GM18907 (cell line): ENCODE measurements around the gene ACCSL.

Source experiments
- ATAC-seq: cut with Tn5 transposase; IDR thresholded peaks from one replicate; pipeline ENCODE4 v1.9.1; 2021; ENCODE audit warnings: mild to moderate bottlenecking, moderate library complexity; ENCODE audit not compliant: unreplicated experiment

Gene ACCSL

DNA sequence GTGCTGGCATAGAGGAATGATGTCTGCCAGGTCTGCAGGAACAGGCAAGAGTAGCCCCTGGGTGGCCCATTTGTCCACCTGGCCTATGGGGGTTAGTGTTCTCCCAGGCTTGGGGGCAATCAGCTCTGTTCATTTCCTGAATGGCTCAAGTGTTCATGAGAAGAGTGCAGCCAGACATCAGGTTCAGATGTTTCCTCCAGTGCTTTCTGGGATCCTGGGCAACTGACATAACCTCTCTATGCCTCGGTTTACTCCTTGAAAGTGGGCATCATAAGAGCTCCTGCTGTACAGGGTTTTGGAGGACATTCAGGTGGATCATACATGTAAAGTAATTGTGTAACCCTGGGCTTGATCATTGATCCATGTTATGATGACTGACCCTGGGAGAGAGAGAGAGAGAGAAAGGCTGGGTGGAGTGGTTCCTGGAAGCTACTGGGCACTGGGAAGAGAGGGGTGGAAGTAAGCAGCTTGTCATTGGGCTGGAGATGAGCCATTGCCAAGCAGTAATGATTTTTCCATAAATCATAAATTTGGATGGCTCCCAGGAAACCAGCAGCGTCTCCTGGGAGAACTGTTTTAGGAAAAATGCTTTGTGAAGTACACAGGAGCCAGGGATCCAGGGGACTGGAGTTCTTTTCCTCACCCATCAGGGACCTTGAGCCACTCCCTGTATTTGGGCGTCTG lies 30.2 kb upstream of the ACCSL start:
- no peak for ATAC-seq

DNA sequence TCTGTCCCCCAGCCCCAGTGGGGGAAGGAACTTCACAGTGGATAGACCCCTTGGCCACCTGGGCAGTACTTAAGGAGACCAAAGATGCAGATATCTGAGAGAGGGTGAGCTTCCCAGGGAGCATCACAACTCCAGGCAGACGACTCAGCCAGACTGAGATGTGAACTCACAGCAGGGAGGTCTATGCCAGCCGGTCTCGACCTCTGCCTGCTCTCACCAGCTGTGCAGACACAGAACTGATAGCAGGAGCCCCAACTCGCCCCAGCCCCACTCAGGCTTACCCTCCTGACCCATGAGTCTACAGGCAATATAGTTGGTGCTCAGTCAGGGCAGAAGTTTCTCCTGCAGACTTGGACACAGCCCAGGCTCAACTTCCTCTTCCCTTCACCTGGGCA lies 29.7 kb upstream of the ACCSL start:
- ATAC-seq, result no peak

DNA sequence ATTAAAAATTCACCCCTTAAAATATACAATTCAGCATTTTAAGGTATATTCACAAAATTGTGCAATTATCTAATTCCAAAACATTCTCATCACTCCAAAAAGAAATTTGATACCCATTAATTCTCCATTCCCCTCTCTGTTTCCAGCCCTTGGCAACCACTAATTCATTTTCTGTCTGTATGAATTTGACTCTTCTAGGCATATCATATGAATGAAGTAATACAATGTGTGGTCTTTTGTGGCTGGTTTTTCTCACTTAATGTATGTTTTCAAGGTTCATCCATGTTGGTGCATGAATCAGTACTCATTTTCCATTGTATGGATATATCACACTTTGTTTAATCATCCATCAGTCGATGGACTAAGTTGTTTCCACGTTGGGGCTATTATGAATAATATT lies 29.0 kb upstream of the ACCSL start:
- no peak for ATAC-seq

DNA sequence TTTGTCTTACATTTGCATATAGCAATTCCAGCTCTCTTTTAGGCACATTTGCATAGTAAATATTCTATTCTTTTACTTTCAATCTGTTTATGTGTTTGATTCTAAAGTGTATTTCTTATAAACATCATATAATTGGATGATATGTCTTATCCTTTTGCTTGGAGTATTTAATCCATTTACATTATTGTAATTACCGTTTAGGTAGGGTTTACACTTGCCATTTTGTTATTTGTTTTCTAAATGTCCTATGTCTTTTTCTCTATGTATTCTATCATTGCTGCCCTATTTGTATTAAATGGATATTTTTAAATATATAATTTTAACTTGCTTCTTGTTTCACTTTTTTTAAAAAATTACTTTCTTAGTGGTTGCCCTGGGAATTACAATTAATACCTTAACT lies 22.8 kb upstream of the ACCSL start:
- no peak for ATAC-seq

DNA sequence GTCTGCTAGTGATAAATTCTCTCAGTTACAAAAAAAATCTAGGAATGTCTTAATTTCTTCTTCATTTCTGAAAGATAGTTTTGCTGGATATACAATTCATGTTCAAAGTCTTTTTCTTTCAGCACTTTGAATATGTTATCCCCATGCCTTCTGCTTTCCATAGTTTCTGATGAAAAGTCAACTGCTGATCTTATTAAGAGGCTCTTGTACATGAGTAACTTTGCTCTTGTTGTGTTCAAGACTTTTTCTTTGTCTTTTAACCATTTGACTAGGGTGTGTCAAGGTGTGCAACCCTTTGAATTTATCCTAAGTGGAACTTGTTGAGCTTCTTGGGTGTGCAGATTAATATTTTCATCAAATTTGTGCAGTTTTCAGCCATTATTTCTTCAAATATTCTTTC lies 22.1 kb upstream of the ACCSL start:
- no peak for ATAC-seq

DNA sequence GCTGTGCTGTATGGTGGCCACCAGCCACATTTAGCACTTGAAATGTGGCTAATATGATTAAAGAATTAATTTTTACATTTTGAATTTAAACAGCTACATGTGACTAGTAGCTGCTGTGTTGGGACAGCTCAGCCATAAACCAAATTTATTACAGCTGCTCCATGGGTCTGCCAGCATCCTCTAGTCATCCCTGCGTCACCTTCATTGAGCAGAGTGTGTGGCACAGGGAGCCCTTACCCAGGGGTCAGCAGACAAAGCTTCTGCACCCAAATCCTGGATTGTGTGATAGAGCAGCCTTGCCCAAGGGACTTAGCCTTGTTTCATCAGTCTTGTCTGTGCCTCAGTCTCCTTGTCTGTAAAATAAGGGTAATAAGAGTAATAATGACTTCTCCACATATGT lies 19.4 kb upstream of the ACCSL start:
- no peak for ATAC-seq

DNA sequence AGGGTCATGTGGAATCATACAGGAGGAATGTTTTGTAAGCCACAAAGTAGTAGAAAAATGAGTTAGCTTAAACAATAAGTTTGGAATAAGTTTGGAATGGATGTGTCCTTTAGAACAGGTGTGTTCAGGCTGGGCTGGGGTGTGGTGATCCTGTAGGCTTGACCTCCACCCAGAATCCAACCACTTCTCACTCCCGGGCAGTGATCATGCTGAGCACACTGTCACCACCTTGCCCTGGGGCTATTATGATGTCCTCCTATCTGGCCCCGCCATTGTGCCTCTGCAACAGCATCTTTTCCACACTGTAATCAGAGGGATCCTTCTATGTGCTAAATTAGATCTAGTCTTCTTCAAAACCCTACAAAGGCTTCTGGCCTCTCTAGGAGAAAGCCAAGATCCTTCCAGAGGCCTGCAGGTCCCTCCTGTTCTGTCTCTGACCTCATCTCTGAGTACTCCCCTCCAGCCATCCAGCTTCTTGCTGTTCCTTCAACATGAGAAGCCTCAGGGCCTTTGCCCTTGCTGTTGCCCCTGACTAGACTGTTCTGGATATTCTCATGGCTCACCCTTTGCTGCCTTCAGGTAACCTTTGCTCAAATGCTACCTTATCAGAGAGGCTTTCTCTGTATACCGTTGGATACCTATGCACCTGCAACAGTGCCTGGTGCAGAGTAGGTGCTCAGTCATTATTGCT lies 18.8 kb upstream of the ACCSL start:
- ATAC-seq, result no peak

DNA sequence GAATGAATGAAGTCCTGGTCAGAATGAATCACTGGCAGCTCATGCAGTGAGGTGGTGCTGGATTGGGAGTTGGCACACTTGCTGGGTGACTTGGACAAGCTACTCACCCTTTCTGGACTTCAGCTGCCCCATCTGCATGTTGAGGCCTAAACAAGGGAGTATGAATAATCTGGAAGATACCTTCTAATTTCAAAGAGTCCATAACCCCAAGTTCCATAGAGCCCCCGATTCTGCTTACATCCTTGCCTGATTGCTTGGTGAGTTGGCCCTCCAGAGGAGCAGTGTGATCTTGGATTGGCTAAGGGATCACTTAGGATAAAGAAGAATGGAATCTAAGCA lies 18.3 kb upstream of the ACCSL start:
- no peak for ATAC-seq

DNA sequence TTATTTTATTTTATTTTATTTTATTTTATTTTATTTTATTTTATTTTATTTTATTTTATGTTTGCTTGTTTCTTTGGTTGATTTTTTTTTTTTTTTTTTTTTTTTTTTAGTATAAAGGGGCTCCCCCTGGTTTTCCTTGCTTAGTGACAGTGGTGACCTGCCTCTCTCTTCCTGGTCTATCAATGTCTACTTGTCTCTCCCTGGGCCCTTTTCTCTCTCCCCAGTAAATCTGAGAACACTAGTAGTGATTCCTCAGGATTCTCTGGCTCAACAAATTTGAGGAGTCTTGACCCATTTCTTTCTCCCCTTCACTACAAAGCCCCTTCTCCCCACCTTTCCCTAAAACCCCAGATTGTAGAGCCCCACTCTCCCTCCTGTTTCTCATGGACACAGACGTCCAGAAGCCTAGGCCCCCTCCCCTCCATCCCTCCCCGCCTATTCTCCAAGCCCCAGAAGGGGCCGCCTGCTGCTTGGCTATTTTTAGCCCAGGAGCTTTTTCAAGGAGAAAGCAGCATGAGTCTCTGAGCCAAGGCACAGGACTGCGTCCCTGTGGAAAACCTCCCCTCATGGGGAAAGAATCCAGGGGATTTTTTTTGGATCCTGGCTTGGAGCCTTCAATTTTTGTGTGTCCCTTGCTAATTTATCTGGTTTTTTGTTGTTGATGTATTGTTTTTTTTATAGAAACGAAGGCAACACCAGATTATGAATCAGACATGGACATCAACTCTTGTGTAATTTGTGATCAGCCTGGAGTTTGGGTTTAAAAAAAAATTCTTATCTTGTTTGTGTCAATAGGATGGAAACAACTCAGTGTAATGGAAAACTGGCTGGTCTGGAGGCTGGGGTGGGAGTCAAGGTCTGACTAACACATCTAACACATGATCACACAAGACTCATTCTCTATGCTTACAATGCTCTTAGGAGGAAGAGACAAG lies 17.5 kb upstream of the ACCSL start:
- no peak for ATAC-seq

DNA sequence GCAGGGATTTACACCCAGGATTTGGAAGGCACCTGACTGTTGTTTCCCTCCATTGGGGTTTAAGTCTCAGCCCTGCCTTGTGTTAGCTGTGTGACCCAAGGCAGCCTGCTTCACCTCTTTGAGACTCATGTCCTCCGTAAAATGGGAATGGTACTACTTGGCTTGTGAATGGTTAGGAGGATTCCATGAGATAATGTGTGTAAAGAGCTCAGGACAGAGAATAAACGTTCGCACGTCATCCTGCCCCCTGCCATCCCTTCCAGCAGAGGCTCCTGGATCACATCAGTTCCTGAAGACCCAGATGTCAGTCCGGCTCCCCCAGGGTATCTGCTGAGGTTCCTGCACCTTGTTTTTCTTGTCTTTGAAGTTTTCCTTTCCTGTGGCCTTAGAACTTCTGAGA lies 16.8 kb upstream of the ACCSL start:
- ATAC-seq, result no peak

DNA sequence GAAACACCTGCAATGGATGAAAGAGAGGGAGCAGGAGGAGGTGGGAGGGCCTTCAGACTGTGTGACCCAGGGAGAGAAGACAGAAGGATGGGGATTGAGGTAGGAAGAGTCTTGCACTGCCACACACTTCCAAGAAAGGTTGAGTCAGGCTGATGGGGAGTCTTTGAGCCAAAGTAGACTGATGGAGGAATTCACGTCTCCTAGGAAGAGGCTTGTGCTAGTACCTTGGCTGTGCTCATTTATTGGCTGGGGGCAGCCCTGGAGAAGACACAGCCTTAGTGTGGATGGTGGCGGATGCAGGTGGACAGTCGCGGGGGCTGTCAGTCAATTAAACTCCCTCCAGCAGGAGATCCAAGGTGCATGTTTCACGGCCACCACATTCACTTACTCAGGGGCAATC lies 16.2 kb upstream of the ACCSL start:
- no peak for ATAC-seq

DNA sequence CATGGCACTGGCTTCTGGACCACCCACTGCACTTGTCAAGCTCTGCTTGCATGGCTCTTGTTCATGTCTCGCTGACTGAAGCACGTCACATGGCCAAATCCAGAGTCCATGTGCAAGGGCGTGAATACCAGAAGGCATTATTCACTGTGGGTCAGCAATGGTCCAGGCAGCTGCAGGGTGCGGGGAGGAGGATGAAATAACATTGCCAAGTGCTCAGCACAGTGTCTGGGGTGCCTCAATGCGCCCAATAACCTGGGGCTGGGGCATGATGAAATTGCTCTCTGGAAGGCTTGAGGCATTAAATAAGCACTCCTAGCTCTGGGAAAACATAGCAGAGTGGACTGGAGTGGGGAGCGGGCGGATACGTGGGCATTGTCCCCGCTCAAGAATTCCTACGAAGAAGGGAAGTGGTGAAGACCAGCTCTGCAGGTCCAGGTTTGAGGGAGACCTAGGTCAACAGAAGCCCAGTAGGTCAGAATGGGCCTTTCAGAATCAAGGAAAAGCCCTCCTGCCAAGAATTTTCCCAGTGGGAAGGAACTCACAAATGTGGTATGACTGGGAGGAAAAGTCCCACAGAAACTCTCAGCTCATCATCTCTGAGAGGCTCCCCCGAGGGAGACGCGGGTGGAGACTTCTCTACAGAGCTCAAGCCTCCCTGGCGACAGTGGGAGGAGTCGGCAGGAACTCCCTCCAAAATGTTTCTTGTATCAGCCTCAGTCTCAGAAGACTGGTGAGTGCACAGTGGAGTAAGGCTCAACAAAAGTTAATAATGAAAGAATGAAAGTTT lies 15.3 kb upstream of the ACCSL start:
- ATAC-seq, result no peak

DNA sequence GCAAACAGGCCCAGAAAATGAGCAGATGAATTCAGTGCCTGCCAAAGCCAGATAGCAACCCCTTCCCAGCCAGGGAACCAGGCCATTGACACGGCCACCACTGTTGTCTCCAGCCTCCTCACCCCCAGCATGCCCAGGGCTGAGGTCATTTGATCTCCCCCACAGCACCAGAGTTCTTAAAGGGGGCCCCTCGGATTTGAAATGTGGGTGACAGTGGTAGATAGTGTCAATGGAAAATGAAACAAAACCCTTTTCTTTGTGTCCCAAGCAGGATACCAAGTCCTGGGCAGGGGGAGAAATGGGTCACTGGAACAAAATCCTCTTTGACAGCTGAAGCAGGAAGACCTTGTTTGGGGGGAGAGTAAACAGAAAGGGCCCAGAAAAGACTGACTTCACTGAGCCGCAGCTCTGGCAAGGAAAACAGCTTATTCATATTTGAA lies 14.3 kb upstream of the ACCSL start:
- no peak for ATAC-seq

DNA sequence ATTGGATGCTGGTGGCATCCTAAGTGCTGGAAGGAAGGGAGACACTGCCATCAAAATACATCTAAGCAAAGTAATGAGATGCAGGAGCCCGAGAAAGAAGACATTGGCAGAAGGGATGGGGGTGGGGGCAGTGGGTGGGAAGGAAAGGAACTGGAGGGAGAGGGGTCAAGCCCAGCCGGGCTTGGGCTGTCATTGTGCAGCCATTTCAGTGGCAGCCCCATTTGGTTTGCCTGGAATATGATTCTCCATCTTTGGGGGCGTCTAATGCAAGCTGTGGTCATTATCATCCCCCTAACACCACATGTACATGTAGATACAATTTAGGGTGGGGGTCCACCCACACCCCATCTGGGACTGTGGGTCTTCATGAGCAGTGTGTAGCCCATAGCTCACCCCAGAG lies 13.9 kb upstream of the ACCSL start:
- no peak for ATAC-seq

DNA sequence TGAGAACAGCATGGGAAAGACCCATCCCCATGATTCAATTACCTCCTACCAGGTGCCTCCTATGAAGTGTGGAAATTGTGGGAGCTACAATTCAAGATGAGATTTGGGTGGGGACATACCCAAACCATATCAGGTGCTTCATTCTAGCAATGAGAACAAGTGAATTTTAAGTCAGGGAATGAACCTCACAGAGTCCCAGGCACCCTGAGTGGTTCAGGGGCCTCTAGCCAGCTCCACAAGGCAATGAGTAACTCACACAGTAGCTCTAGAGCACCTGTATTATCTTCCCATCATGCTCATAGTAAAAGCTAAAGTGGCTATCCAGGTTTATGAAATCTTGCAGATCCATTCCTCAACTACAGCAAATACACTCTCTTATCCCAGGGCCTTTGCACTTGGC lies 13.1 kb upstream of the ACCSL start:
- ATAC-seq, result no peak

DNA sequence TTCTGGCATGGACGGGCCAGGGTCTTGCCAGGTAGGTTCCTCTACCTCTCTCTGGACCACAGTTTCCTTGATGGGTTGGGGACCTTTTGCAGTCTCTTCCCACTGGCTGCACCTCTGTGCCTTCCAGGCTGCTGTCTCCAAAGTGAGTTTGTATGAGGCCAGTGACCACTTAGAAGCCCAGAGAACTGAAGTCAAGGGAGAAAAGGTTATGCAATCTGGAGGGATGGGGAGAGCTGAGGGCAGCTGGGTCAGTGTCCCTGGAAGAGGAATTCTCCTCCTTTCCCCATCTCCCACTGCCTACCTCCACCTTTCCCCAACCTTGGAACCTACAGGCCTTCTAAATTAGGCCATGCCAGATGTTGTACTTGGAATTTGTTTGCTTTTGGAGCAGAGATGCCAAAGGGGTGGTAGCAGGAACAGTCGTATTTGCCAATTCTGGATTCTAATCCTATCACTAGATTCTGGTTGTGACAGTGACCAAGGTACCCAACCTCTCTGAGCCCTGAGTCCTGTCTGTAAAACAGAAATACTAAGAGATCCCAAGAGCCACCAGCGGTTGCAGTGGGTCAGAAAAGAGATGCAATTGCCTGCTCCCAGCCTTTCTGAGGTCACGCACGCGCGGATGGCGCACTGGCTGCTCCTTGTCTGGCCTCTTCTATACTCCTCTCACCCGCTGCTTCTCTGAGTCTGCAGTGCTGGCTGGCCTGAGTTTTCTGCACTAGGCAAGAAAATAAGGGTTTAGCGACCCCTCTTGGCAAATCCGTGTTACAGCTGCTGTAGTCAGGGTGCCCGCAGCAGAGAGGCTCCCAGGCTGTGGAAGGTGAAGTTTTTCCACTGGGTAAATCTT lies 10.7 kb upstream of the ACCSL start:
- ATAC-seq, result peak; percentile 78

DNA sequence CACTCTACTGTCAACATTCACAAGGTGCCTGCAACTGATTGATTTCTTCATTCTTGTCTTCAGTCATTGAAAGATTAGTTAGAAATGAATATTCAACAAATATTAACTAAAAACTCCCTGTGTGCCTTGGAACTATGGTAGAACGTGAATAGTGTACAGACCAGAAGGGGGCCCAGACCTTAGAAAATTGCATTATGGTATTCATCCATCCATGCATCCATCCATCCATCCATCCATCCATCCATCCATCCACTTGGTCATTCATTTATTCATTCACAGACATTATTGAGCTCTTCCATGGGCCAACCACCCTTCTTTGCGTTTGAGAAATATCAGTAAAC lies 10.2 kb upstream of the ACCSL start:
- no peak for ATAC-seq

DNA sequence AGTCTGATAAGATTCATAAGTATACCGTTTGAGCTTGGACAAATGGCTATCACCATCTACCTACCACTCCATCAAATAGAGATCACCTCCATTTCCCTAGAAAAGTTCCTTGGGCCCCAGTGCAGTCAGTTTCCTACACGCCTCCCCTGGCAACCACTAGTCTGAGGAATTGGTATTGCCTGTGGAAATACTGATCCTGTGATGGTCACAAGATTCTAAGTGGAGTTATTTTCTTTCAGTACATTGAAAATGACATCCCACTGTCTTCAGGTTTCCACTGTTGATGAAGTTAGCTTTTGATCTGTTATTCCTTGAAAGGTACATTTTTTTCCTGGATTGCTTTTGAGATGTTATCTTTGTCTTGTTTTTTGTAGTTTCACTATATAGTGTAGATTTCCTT lies 4.6 kb upstream of the ACCSL start:
- ATAC-seq, result no peak

DNA sequence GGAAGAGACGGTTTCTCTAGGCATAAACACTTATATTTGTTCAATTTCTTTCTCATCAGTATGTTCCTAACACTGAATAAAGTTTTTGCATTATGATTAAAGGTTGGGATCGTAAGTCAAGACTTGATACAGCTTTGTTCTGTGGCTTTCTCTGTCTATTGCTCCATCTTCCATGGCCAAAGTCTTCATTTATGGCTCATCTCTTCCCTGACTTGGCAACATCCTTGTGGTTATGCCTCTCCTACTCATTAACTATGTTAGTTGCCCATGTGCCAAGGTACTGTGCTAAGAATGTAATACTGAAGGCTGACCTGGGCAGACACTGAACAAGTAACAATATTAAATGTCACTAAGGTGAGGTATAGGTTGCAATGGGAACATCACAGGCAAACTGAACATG lies 1.6 kb upstream of the ACCSL start:
- no peak for ATAC-seq

DNA sequence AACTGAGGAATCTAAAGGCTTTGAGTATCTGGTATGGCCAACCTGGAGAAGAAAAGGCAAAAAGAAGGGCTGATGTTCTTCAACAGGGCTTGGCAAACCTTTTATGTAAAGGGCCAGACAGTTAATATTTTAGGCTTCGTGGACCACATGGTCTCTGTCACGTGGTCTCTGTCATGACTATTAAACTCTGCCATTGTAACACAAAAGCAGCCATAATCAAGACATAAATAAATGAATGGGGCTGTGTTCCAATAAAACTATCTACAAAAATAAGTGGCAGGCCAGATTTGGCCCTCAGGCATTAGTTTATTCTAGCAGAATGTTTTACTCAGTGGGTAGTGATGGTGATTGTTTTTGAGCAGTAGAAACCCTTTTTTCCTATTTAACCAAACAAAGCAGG lies 483 bp upstream of the ACCSL start:
- no peak for ATAC-seq
